Heart left ventricle (tissue), 13 donors: Measurements from ENCODE around the gene CDC14B.

Experiments
- CTCF ChIP-seq, 12 donors: fragments of 200-600 bp; sonication (generic) in 4 of 12; IDR thresholded peaks; one replicate each; pipeline versions ENCODE4 v1.5.0 to v1.8.0; 2018 to 2022; ENCODE audit warnings: antibody characterized with exemption in 12 of 12, mild to moderate bottlenecking in 5 of 12
- POLR2A ChIP-seq, 2 donors: fragments of 450-650 bp; IDR thresholded peaks; one replicate each; pipeline ENCODE4 v1.6.1; 2017; ENCODE audit warnings: antibody characterized with exemption in 2 of 2, mild to moderate bottlenecking in 2 of 2, moderate library complexity in 2 of 2
- donor health status: ischemic (EF 13 %, LVEDD 7.1; RV severe dilation, severe dysfunction).
- donor health status: DM: no; HTN: yes; CAD: no.
- donor health status: DM: no; HTN: no; CAD: no.
- donor health status: ischemic (EF 25% LVEDD 6.9; RV normal size, moderate dysfunction).
- donor health status: ischemic (EF 25% LVEDD 5.7; RV mildly dilated, moderate dysfunction).
- donor health status: ischemic (EF 35%, LVEDD 5.7; RV mildly dilated, moderate dysfunction).
- donor health status: nonischemic (EF 11% LVEDD 7.7; RV severe dilation, severe dysfunction).
- donor health status: DM: yes; HTN: yes; CAD: no.
- donor health status: PGD.
- donor health status: ischemic (EF 29% LVEDD 5.4; RV normal size, mild dysfunction).
- donor health status: nonischemic (EF 23%, LVEDD 6.1; RV moderate dilation, normal function).

- TF ChIP-seq CTCF (IDR thresholded peaks at IDR 0.05) (no peak), POLR2A (IDR thresholded peaks at IDR 0.05) (no peak)
Measured at GRCh38 chr9:96641514-96641913, 21.9 kb upstream of the CDC14B start.
